ENCODE results near the gene C19orf38. TPM values are rescaled to one million over a fixed set of nuclear protein-coding genes. Genes with fewer than 3 reads are reported as not detected.

Gene C19orf38
- total RNA-seq, 1 experiment from 2014 or later, result 0.07 TPM

DNA sequence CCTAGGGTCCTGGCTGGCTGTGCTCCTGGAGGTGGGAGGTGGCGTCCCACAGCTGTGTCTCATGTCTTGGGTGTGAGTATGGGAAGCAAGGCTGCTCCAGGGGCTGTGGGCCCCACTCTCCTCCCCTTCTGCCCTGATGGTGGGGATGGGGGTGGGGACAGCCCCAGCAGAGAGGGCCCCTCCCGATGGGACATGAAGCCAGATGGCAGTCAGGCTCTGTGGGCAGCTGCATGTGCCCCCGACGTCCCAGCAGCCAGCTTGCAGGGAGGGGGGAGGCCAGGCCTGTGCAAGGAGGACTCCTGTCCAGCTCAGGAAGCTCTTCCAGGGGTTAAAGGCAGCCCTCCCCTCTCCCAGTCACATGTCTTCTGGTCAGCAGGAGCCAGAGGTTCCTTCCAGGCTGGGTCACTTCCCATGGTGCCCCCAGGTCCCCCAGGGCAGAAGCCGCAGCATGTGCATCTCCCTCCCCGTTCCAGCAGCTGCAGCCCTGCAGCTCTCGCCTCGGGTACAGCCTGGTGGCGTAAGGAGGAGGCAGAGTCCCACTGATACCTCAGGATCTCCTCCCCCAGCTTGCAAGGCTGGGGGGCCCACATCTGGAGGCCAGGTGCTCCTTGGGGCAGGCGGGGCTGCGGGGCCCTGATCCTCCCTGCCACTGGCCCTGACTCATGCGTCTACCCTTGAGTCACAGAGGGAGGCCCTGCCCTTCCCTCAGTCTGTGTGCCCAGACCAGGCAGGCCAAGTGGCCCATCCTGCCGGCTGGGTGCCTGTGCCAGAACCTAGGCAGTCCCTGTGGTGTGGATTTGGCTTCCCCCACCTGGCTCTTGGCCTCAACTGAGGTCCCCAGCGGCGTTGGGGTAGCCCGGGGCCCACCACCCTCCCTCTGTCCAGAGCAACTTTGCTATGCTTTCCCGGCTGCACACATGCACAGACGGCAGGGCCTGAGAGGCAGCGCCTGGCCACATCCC, 67.2 kb downstream of the C19orf38 start:
- no peak overlapping the region for H2AFZ ChIP-seq (ENCODE audit: low read length)

DNA sequence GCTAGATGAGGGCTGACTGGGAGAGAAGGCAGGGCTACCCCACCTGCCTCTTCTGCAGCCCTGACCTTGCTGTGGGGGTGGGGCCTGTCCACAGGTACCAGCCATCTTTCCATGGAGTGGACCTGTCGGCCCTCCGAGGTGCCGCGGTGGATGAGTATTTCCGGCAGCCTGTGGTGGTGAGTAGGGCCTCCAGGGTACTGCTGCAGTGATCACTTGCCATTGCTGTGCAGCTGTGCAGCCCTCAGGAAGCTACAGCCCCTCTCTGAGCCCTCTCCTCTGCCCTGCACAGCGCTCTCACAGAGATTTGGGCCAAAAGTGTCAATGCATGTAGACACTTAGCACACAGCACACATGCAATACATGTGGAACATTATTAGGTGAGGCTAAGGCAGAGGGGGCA, 68.4 kb downstream of the C19orf38 start:
- POLR2A ChIA-PET (ENCODE audit: unreplicated experiment), result no interaction called here

More for the DNA sequence above, 67.2 kb downstream of the C19orf38 start:
- Histone ChIP-seq H3K9me2 (replicated peaks; ENCODE audit: low read length) (no peaks in the 10 kb centered on the region), H3F3A (ENCODE audit: low read length, unreplicated experiment) (no peaks in the 10 kb centered on the region), H3K9me3 (ENCODE audit: low read length) (no peaks in the 10 kb centered on the region), H3K9ac (ENCODE audit: low read length) (no peak overlapping the region), H3K4me2 (ENCODE audit: low read length) (peak overlapping the region; percentile 41), H3K27me3 (ENCODE audit: low read length) (no peaks in the 10 kb centered on the region), H3K27ac (ENCODE audit: low read length) (peak overlapping the region; percentile 47), H3K4me3 (ENCODE audit: low read length) (no peak overlapping the region), H3K4me1 (ENCODE audit: insufficient read depth, low read length) (peaks cover 15% of the 10 kb centered on the region), H3K36me3 (ENCODE audit: low read depth, low read length) (peaks cover 19% of the 10 kb centered on the region), H4K20me1 (ENCODE audit: low read length) (no peaks in the 10 kb centered on the region), H3K79me2 (ENCODE audit: low read length) (no peaks in the 10 kb centered on the region)
- ChIA-PET POLR2A (ENCODE audit: unreplicated experiment) (interaction anchor here (0.5 kb wide), 1 partner anchor 26 kb away, joined by 3 read pairs; no protein-coding TSS in a partner anchor), CTCF (interaction anchor here (0.6 to 1.8 kb wide), 4 partner anchors 26 to 57 kb away, joined by 3 to 12 read pairs (median 7); partner anchors contain the start of gene CARM1)
- DNase-seq (peak; percentile 88), ATAC-seq (peak; percentile 98)
- intact Hi-C loops (cut with micrococcal nuclease), result loop anchor here (5.0 kb wide), 1 partner anchor 43 kb away; the partner anchor contains the start of gene CARM1
- TF ChIP-seq, protein P1, sequence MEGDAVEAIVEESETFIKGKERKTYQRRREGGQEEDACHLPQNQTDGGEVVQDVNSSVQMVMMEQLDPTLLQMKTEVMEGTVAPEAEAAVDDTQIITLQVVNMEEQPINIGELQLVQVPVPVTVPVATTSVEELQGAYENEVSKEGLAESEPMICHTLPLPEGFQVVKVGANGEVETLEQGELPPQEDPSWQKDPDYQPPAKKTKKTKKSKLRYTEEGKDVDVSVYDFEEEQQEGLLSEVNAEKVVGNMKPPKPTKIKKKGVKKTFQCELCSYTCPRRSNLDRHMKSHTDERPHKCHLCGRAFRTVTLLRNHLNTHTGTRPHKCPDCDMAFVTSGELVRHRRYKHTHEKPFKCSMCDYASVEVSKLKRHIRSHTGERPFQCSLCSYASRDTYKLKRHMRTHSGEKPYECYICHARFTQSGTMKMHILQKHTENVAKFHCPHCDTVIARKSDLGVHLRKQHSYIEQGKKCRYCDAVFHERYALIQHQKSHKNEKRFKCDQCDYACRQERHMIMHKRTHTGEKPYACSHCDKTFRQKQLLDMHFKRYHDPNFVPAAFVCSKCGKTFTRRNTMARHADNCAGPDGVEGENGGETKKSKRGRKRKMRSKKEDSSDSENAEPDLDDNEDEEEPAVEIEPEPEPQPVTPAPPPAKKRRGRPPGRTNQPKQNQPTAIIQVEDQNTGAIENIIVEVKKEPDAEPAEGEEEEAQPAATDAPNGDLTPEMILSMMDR (conservative IDR thresholded peaks at IDR 0.05; ENCODE audit: low read depth, low read length), result no peak
- TF ChIP-seq EZH2phosphoT487 (IDR thresholded peaks at IDR 0.05; ENCODE audit: borderline replicate concordance, low read length) (no peak), EZH2 (IDR thresholded peaks at IDR 0.05; ENCODE audit: low read length, unreplicated experiment) (no peak)
- no TSS peak for BruUV-seq (replicated peaks)

More for the DNA sequence above, 68.4 kb downstream of the C19orf38 start:
- no peak for ATAC-seq
- no TSS peak for BruUV-seq (replicated peaks)
- DNase-seq, result no peak
- H3K27me3 ChIP-seq (ENCODE audit: low read length), result no peaks in the 10 kb centered on the region
- TF ChIP-seq, protein P1 (conservative IDR thresholded peaks at IDR 0.05; ENCODE audit: low read depth, low read length), result no peak
- TF ChIP-seq EZH2phosphoT487 (IDR thresholded peaks at IDR 0.05; ENCODE audit: borderline replicate concordance, low read length) (no peak), EZH2 (IDR thresholded peaks at IDR 0.05; ENCODE audit: low read length, unreplicated experiment) (no peak)
- no peaks in the 10 kb centered on the region for H4K20me1 ChIP-seq (ENCODE audit: low read length)
- peaks cover 15% of the 10 kb centered on the region for H3K4me1 ChIP-seq (ENCODE audit: insufficient read depth, low read length)
- no peak overlapping the region for H3K4me2 ChIP-seq (ENCODE audit: low read length)
- H3K9me2 ChIP-seq (replicated peaks; ENCODE audit: low read length), result no peaks in the 10 kb centered on the region
- no peak overlapping the region for H3K4me3 ChIP-seq (ENCODE audit: low read length)
- peaks cover 14% of the 10 kb centered on the region for H3K36me3 ChIP-seq (ENCODE audit: low read depth, low read length)
- no peaks in the 10 kb centered on the region for H3K9me3 ChIP-seq (ENCODE audit: low read length)
- no peak overlapping the region for H2AFZ ChIP-seq (ENCODE audit: low read length)
- no peak overlapping the region for H3K9ac ChIP-seq (ENCODE audit: low read length)
- H3K27ac ChIP-seq (ENCODE audit: low read length), result no peak overlapping the region
- CTCF ChIA-PET, result interaction anchor here (1.8 kb wide), 1 partner anchor 46 kb away, joined by 12 read pairs; the partner anchor contains the start of gene CARM1
- no peaks in the 10 kb centered on the region for H3K79me2 ChIP-seq (ENCODE audit: low read length)
- no peaks in the 10 kb centered on the region for H3F3A ChIP-seq (ENCODE audit: low read length, unreplicated experiment)
- intact Hi-C loops (cut with micrococcal nuclease), result loop anchor here (5.0 kb wide), 1 partner anchor 44 kb away; the partner anchor contains the start of gene CARM1
